ENCODE data around the gene BOLA3. TPM values are rescaled to one million over a fixed set of nuclear protein-coding genes. Genes with fewer than 3 reads are reported as not detected.
"Not testable (repeated sequence)": the region's sequence is repeated elsewhere in the genome, so short reads cannot be mapped to it uniquely, and the experiment has no call there.

BOLA3 gene
- total and polyA plus RNA-seq, 2 donors: 20.2 to 38.1 TPM

DNA sequence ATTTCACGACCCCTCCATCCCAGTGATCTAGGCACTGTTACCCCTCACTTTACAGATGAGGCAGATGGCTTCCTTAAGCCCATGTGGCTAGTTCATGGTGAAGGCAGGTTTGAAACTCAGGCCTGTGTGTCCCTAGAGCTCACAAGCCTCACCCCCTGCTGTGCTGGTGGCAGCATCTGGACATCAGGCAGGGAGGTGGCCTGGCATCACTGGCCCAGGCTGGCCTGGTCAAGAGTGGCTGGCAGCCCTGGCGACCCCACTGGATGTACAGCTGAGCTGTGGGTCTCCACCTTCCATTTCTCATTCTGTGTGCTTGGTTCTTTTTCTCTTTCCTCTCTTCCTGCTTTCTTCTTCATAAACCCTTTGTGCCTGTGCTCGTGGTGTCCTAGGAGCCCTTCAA, 56.3 kb downstream of the BOLA3 start:
- Histone ChIP-seq H3K36me3 (ENCODE audit: insufficient read depth) (peaks cover 6% of the 10 kb centered on the region), H3K4me1 (ENCODE audit: insufficient read depth) (no peaks in the 10 kb centered on the region)

DNA sequence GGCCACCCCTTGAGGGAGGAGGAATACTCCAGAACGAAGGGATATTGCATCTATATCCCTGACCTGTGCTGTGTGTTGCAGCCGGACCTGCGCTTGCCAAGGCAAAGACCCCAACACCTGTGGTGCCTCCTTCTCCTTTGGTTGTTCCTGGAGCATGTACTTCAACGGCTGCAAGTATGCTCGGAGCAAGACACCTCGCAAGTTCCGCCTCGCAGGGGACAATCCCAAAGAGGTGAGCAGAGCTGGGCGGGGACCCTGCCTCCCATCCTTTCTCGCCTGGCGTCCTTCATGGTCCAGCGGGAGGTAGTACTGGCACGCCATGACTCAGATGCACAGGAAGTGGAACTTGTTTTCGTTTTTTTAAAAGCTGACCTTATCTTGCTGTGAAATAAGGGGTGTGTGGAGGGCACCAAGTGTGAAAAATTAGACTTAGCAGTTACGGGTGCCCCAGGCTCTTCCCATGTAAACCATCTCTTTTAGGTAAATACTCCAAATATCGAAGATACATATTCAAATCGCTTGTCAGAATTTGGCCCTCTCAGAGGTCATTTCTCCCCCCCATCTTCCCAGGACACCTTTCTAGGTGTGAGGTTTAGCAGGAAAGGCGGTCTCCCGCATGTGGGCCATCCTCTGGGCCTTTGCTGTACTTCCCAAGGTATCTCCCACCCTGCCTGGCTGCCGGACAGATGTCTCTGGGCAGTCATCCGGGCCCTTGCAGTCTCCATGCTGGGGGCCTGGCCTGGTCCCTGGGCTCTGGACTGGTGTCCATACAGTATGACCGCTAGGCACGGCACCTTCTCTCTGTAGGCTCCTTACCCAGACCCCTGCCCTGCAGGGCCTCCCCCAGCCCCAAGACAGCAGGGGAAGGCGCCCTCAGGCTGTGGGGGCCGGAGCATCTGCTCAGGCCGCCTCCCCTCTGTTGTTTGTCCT, 57.6 kb downstream of the BOLA3 start:
- peaks cover 5% of the 10 kb centered on the region for H3K36me3 ChIP-seq (ENCODE audit: insufficient read depth)
- no peaks in the 10 kb centered on the region for H3K4me1 ChIP-seq (ENCODE audit: insufficient read depth)
- WGBS: 94% methylated on average over 26 of the region's 26 CpGs
- no peak overlapping the region for H3K4me3 ChIP-seq (ENCODE audit: low read depth, low read length)
- no peak for DNase-seq (ENCODE audit: extremely low spot score)
- no peak overlapping the region for H3K27ac ChIP-seq (ENCODE audit: low read depth)

More for the DNA sequence above, 56.3 kb downstream of the BOLA3 start:
- H3K27ac ChIP-seq (ENCODE audit: low read depth): no peak overlapping the region
- no peak for DNase-seq (ENCODE audit: extremely low spot score)
- no peak overlapping the region for H3K4me3 ChIP-seq (ENCODE audit: low read depth, low read length)
- WGBS: 91% methylated on average over 3 of the region's 3 CpGs

DNA sequence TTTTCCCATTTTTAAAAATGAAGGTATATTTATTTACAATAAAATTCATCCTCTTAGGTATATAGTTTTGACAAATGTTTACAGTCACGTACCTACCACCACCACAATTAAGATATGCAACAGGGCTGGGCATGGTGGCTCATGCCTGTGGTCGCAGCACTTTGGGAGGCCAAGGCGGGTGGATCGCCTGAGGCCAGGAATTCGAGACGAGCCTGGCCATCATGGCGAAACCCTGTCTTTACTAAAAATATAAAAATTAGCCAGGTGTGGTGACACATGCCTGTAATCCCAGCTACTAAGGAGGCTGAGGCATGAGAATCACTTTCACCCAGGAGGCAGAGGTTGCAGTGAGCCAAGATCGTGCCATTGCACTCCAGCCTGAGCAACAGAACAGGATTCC, 59.0 kb downstream of the BOLA3 start:
- not testable (repeated sequence) for H3K36me3 ChIP-seq (ENCODE audit: insufficient read depth); DNase-seq (ENCODE audit: extremely low spot score); H3K4me3 ChIP-seq (ENCODE audit: low read depth, low read length); H3K4me1 ChIP-seq (ENCODE audit: insufficient read depth); H3K27ac ChIP-seq (ENCODE audit: low read depth)
- WGBS: 87% methylated on average over 8 of the region's 8 CpGs

DNA sequence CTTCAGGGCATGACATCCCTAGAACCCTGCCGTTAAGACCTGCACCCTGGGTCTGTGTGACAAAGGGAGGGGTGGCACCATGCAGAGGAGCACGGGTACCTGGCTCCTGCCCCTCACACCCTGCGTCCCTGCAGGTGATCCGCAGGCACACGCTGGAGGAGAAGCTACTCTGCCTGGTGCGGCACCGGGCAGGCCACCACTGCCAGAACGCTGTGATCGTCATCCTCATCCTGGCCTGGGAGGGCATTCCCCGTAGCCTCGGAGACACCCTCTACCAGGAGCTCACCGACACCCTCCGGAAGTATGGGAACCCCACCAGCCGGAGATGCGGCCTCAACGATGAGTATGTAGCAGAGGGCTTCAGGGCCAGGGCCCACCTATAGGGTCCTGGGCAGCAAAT, 60.0 kb downstream of the BOLA3 start:
- H3K36me3 ChIP-seq (ENCODE audit: insufficient read depth): peaks cover 3% of the 10 kb centered on the region
- H3K27ac ChIP-seq (ENCODE audit: low read depth): no peak overlapping the region
- H3K4me3 ChIP-seq (ENCODE audit: low read depth, low read length): no peak overlapping the region
- no peaks in the 10 kb centered on the region for H3K4me1 ChIP-seq (ENCODE audit: insufficient read depth)
- WGBS: 97% methylated on average over 16 of the region's 16 CpGs
- no peak for DNase-seq (ENCODE audit: extremely low spot score)

DNA sequence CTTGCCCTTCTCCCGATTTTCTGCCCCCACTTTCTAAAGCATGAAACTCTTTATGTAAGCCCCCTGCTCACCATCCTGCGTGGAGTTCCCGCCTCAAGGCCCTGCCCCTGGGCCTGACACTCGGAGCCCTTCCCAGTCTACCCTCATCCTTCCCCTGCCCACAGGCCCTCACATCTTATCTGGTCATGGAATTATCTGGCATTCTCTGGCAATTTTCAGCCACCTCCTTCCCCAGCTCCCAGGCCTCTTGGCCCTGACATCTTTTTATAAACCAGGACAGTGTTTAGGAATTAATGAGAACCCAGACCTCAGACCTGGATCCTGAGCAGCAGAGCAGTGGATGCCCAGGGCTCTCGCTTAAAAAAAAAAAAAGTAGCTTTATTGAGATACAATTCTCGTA, 61.7 kb downstream of the BOLA3 start:
- WGBS: 87% methylated on average over 6 of the region's 6 CpGs
- no peak overlapping the region for H3K27ac ChIP-seq (ENCODE audit: low read depth)
- DNase-seq (ENCODE audit: extremely low spot score): no peak
- no peaks in the 10 kb centered on the region for H3K36me3 ChIP-seq (ENCODE audit: insufficient read depth)
- H3K4me3 ChIP-seq (ENCODE audit: low read depth, low read length): no peak overlapping the region
- H3K4me1 ChIP-seq (ENCODE audit: insufficient read depth): no peaks in the 10 kb centered on the region

Other genes with a start within 250 kb of the BOLA3 start
- 34.2 TPM for gene DGUOK, start 221.0 kb downstream of the BOLA3 start, total RNA-seq
- gene DGUOK, start 221.0 kb downstream of the BOLA3 start, polyA plus RNA-seq: 82.5 TPM
- gene TET3, start 163.0 kb downstream of the BOLA3 start, total RNA-seq: 9.1 TPM
- gene TET3, start 163.0 kb downstream of the BOLA3 start, polyA plus RNA-seq: 2.5 TPM
- 164 TPM for gene MOB1A, start 31.0 kb upstream of the BOLA3 start, total RNA-seq
- gene MOB1A, start 31.0 kb upstream of the BOLA3 start, polyA plus RNA-seq: 50.1 TPM
- gene MTHFD2, start 50.7 kb upstream of the BOLA3 start, total RNA-seq: 58.3 TPM
- 71.6 TPM for gene MTHFD2, start 50.7 kb upstream of the BOLA3 start, polyA plus RNA-seq
- 3.8 TPM for gene SLC4A5, start 195.5 kb upstream of the BOLA3 start, total RNA-seq
- gene SLC4A5, start 195.5 kb upstream of the BOLA3 start, polyA plus RNA-seq: 0.92 TPM
- gene DCTN1, start 232.4 kb upstream of the BOLA3 start, total RNA-seq: 62.1 TPM
- 118 TPM for gene DCTN1, start 232.4 kb upstream of the BOLA3 start, polyA plus RNA-seq